MG63 (cell line): ENCODE measurements around the gene DRGX. TPM values are rescaled to one million over a fixed set of nuclear protein-coding genes. Genes with fewer than 3 reads are reported as not detected.

Experiments used
- DNase-seq: peaks from one replicate; pipeline ENCODE4 v3.0.0-alpha.2; 2020
- H3K27me3 ChIP-seq: fragments of 250-450 bp; sonication (Bioruptor Pico); 2 replicates; pipeline ENCODE4 v1.5.1; 2020; ENCODE audit warnings: mild to moderate bottlenecking, moderate library complexity
- H3K36me3 ChIP-seq: fragments of 250-450 bp; sonication (Bioruptor Pico); 2 replicates; pipeline ENCODE4 v1.5.1; 2020; ENCODE audit warnings: mild to moderate bottlenecking, moderate library complexity
- H3K4me3 ChIP-seq: fragments of 250-450 bp; sonication (Bioruptor Pico); 2 replicates; pipeline ENCODE4 v1.5.1; 2020; ENCODE audit warnings: mild to moderate bottlenecking, moderate library complexity
- H3K9me3 ChIP-seq: fragments of 250-450 bp; sonication (Bioruptor Pico); 2 replicates; pipeline ENCODE4 v1.5.1; 2020; ENCODE audit warnings: mild to moderate bottlenecking, moderate library complexity
- total RNA-seq: library from RNA; depleted of rRNA; stranded (reverse); fragments of >200 nt; shearing (Covaris generic); gene quantifications from 2 replicates; pipeline ENCODE4 v1.2.3, GENCODE V29; 2014; ENCODE audit warnings: low replicate concordance; rRNA removed

Gene DRGX
- 0.07 and 0.10 TPM in 2 replicates for total RNA-seq

DNA sequence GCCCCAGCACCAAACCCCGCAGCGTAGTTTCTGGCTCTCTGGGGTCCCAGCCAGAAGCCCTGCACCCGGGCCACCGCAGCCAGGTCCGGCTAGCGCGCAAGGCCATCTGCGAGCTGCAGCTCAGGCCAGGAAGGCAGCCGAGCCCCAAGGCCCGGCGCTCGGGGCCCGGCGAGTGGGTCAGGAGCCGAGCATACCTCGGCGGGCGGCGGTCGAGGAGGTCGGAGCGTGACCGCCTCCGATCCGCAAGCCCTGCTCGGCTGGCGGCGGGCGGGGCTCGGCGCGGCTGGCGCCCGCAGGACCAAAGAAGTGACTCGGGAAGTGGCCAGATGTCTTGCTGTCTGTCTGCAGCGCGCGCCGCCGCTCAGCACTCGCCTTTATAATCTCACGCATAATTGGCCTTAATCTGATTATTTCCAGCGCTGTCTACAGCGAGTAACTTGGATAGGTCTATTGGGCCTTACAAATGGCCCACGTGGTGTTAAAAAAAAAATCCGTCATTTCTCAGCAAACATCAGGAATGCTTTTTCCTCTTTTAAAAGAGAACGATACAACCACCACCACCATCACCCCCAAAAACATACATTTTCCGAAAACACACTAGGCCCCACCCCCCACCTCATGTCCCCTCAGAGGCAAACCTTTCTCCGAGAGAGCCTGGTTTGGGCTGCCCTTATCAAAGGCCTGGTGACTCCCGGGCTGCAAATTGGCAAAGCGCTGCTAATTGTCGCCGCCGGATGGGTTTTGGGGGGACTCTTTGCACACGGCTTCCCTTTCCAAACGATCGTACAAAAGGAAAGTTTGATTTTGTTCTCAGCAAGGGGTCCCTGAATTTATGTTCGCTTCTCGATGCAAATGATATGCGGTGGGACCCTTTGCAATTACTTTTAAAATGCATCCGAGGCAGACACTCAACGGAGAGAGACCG lies at the start of gene DRGX:
TSS of gene DRGX (minus strand) at position 349 of the 925 bp plus-strand sequence. CDS start 649 bp downstream, outside the sequence.
- Histone ChIP-seq H3K27me3 (peaks cover 93% of the 10 kb centered on the region), H3K9me3 (peaks cover 2% of the 10 kb centered on the region; the same call in 1 of the 2 replicates), H3K4me3 (no peak within 1 kb of the TSS), H3K36me3 (no peaks in the 10 kb centered on the region)
- no peak for DNase-seq

DNA sequence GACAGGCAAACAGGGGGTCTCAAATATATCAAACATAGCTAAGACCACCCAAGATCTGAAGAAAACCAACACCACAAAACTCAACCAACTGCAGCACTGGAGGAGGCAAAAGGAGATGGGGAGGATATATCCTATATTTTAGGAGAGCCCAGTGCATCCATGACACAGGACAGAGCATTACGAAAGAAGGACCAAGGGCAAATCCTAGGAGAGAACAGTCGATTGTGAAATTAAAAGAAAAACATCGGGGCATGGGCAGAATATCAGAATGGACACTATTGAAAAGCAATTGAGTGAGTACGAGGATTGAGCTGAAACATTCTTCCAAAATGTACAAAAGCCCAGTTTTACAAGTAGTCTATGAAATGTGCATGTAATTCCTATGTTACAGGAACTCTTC lies 48.5 kb upstream of the DRGX start:
- peaks cover 9% of the 10 kb centered on the region; the same call in 1 of the 2 replicates for H3K9me3 ChIP-seq
- no peak for DNase-seq
- no peaks in the 10 kb centered on the region for H3K36me3 ChIP-seq
- H3K27me3 ChIP-seq, result no peaks in the 10 kb centered on the region
- no peak overlapping the region for H3K4me3 ChIP-seq

DNA sequence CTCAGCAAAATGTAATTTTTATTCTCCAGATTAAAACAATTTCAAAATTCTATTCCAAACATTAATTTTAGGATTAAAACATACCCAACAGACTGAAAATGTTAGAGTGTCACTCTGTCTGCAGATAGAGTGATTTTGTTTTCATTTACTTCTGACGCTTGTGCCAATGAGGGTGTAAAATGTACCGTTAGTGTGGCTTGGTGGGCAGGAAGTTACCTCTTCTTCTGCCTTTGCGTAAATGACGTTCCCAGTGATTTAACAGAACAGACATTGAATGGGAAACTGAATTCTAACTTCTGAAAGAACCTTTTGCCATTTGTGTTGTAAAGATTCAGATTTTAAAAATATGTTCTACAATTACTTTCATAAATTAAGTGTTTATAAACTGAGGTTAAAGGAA lies 47.0 kb upstream of the DRGX start:
- H3K4me3 ChIP-seq, result no peak overlapping the region
- H3K36me3 ChIP-seq, result no peaks in the 10 kb centered on the region
- H3K9me3 ChIP-seq, result no peaks in the 10 kb centered on the region
- DNase-seq, result no peak
- H3K27me3 ChIP-seq, result no peaks in the 10 kb centered on the region

DNA sequence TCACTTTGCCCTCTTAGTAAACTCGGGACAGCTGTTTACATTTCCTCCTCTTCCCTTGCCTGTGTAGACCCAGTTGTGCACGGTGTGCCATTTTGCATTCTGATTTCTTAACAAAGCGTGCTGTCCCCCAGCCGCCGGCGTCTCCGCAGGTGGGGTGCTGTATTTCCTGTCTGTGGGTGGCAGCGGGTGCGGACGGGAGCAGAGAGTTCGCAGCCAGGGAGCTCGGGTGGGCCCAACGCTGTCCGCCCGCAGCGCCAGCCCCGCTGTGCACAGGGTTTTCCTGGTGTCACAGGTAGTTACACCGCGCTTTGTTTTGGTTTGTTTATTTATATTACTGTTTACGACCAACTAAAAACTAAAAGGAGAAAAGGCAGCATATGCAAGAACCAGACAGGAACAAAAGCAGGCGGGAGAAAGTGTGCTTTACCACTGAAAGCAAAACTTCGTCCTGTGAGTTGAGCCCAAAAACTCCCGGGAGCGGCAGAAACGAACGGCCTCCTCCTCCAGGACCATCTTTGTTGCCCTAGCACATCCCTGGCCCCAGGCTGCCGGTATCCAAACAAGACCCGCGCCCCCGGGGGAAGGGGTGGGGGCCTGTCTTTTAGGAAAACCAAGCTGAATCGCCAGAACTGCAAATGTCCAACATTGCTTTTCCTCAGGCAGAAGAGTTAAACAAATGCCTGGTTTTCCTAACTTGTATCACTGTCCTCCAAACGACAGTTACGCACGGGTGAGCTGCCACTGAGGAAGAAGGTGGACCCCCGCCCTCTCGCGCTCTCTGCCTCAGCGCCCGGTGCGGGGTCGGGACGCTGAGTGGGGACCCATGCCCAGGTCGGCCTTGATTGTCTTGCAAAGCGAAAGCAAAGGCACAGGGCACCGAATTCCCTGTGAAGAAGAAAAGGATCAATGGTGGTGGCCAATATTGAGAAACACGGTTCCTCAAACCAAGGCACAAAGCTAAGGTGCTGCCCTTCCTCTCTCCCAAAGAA lies 45.9 kb upstream of the DRGX start:
- Histone ChIP-seq H3K36me3 (no peaks in the 10 kb centered on the region), H3K27me3 (no peaks in the 10 kb centered on the region), H3K9me3 (no peaks in the 10 kb centered on the region), H3K4me3 (peak overlapping the region; percentile 4; the same call in 1 of the 2 replicates)
- no peak for DNase-seq

DNA sequence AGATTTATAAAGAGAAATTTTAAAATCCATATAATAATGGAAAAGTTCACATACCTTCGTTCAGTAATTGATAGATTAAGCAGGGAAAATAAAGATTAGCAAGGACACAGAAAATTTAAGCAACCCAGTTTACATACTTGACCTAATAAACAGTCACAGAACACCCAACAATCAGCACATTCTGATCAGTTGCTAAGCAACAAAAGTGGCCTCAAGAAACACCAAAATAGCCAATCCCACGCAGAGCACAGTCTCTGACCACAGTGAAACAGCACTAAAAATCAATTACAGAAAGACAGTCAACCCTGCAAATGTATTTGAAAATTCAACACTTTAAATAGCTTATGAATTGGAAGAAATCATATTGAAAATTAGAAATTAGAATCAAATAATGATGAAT lies 39.3 kb upstream of the DRGX start:
- Histone ChIP-seq H3K4me3 (no peak overlapping the region), H3K36me3 (no peaks in the 10 kb centered on the region), H3K27me3 (no peaks in the 10 kb centered on the region), H3K9me3 (peaks cover 9% of the 10 kb centered on the region; the same call in 1 of the 2 replicates)
- DNase-seq, result no peak

DNA sequence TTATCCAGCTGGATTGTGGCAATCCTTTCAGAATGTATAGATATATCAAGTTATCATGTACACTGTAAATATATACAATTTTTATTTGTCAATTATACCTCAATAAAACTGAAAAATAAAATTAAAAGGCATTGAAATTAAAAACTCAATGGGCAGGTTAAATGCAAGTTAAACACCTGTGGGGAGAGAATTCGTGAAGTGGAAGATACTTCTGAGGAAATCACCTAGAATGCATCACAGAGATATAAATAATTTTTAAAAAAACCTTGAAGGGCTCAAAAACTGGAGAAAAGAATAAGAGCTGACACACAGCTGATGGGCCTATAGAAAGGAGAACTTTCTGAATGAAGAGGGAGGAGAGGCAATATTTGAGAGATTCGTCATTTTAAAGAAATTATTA lies 37.2 kb upstream of the DRGX start:
- Histone ChIP-seq H3K36me3 (no peaks in the 10 kb centered on the region), H3K4me3 (no peak overlapping the region), H3K27me3 (no peaks in the 10 kb centered on the region), H3K9me3 (peaks cover 9% of the 10 kb centered on the region; the same call in 1 of the 2 replicates)
- DNase-seq, result no peak

DNA sequence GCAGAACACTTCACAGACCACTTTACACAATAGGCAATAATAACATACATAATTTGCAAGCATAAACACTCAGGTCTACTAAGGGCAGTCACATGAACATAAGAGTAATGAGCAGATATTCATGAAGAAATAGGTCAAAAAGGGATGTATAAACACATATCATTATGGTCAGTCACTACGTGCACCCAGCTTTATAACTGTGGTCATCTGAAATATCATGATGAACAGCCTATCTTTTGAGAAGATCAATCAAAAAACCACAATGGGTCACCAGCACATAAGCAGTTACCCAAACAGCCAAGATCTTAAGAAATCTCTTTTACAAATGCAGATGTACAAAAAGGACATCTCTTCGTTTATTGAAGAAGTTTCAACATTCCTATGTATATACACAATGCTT lies 35.5 kb upstream of the DRGX start:
- Histone ChIP-seq H3K4me3 (no peak overlapping the region), H3K27me3 (no peaks in the 10 kb centered on the region), H3K9me3 (peaks cover 11% of the 10 kb centered on the region), H3K36me3 (no peaks in the 10 kb centered on the region)
- DNase-seq, result no peak

DNA sequence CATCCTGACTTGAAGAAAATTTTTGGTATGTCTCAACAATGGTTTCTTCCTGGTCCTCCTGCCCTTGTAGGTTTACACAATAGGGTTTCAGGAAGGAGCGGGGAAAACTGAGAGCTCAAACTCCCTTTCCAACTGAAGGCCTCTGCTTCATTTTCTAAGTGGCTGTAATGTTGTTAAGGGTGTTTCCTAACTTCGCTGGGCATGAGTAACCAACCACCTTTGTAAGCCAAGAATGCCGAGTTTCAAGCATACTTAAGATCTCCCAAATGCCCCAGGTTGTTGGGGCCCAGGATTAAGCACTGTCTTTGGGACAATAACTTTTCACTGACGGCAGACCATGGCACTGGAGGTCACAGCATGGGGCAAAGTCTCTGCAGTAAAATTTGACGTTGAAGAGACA lies 33.6 kb upstream of the DRGX start:
- no peak overlapping the region for H3K4me3 ChIP-seq
- no peak for DNase-seq
- peaks cover 23% of the 10 kb centered on the region for H3K9me3 ChIP-seq
- H3K36me3 ChIP-seq, result no peaks in the 10 kb centered on the region
- no peaks in the 10 kb centered on the region for H3K27me3 ChIP-seq

DNA sequence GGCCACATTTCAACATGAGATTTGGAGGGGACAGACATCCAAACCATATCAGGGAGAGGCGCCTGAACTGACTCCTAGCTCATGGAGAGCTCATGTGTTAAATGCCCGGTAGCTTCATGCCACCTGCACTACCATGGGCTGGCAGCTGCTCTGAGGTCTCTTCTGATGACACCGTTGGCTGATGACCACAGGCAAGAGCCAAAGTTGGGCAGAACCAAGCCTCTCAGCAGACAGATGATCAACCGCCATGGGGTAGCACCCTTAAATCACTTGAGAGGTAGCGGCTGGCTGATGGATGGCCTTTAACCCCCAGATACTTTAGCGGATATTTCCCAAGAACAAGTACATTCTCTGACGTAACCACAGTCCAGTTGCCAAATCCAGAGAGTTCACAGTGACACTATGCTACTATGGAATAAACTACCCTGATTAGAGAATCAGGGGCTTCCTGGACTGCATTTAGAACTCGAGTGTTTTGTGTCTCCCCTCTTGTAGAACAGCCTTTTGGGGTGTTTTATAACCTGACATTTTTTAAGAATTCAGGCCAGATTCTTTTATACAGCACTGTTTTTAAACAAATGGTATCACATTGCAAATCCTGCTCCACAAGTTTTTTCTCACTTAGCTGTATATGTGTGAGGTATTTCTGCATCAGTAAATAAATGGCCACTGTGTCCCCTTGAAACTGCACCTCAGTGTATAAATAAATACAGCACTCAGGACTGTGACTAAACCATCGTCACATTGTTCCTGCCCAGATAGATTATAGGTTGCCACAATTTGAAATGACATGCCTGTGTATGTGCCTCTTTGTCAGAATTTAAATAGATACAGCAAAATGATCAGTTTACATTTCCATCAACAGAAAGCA lies 30.8 kb upstream of the DRGX start:
- Histone ChIP-seq H3K27me3 (no peaks in the 10 kb centered on the region), H3K9me3 (peaks cover 18% of the 10 kb centered on the region), H3K36me3 (no peaks in the 10 kb centered on the region), H3K4me3 (no peak overlapping the region)
- no peak for DNase-seq

DNA sequence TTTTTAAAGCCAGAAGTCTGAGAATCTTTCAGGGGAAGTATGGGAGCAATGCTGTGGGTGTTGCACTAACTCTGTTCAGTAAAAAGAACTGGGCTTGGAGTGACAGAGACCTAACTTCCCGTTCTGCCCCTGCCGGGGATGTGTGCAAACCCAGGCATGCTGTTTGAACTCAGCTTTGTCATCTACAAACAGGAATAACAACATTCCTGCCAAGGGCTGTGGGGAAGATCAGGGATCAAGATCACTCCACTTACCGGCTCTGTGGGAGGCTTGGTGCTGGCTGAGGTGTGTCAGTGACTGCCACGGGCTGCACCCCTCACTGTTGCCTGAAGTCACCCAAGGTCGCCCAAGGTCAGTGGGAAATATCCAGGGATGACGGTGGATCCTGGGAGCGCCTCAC lies 23.1 kb upstream of the DRGX start:
- Histone ChIP-seq H3K27me3 (0 out of 2 replicates have a peak, but pooled peaks cover 2% of the 10 kb centered on the region), H3K4me3 (no peak overlapping the region), H3K9me3 (0 out of 2 replicates have a peak, but pooled peaks cover 2% of the 10 kb centered on the region), H3K36me3 (no peaks in the 10 kb centered on the region)
- DNase-seq, result no peak

DNA sequence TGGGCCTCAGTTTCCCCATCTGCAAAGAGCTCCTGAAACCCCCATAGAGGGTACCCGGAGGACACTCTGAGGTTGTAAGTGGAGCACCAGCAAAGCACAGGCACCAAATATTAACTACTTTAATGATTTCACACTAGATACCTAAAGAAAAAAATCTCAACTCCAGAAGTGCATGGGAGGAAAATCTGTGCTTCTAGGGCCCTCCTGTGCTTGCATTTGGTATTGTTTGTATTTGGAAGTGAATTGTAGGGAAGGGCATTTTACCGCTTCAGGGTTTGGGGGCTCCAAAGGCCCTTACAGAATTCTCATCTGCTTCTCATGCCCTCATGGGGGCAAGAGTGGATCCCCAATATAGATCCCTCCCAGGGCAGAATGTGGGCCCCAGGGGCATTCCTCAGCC lies 22.4 kb upstream of the DRGX start:
- no peaks in the 10 kb centered on the region for H3K36me3 ChIP-seq
- no peaks in the 10 kb centered on the region for H3K9me3 ChIP-seq
- no peak for DNase-seq
- 0 out of 2 replicates have a peak, but pooled peaks cover 2% of the 10 kb centered on the region for H3K27me3 ChIP-seq
- H3K4me3 ChIP-seq, result no peak overlapping the region

DNA sequence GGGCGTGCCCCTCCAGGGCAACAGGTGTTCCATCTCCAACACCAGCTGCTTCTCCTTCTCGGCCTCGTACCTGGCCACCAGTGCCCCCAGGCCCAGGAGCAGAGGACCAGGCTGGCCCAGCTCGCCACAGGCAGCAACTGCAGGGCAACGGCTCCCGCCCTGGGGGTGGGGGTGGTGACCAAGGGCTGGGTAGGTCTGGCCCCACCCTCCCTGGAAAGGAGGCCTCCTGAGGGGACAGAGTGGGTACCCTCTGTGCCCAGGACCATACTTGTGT lies 22.1 kb upstream of the DRGX start:
- DNase-seq, result no peak
- no peak overlapping the region for H3K4me3 ChIP-seq
- H3K36me3 ChIP-seq, result no peaks in the 10 kb centered on the region
- no peaks in the 10 kb centered on the region for H3K9me3 ChIP-seq
- H3K27me3 ChIP-seq, result 0 out of 2 replicates have a peak, but pooled peaks cover 2% of the 10 kb centered on the region

DNA sequence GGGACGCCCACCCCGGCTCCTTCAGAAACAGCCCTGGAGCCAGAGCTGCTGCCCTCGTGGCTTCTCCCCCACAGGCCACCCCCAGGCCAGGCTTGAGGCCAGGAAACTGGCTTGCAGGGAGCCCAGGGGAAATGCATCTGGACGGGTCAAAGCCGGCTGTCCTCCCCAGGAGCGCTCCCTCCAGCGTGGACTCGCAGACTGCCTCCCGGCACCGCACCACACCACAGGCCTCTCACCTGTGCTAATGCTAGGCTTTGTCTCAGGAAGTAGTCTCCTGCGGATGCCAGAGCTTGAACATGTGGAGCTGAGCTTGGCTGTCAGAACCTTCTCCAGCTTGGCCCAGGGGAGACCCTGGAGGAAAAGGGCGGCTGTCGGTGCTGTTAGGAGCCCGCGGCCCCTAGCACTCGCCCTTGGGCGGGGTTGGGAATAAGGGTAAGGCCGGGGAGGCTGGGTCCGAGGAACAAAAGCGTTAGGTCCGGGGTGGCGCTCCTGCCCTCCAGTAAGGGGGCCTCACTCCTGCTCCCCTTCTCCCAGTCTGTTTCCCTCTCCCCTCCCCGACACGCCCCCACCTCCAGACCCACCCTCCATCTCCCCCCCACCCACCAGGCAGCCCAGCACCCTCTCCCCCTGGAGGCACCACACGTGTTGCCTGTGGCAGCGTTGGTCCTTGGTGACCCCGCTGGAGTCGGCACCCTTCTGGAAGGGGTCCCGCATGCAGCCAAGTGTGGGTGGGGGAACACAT lies 21.6 kb upstream of the DRGX start:
- Histone ChIP-seq H3K27me3 (0 out of 2 replicates have a peak, but pooled peaks cover 2% of the 10 kb centered on the region), H3K36me3 (no peaks in the 10 kb centered on the region), H3K9me3 (no peaks in the 10 kb centered on the region), H3K4me3 (no peak overlapping the region)
- no peak for DNase-seq

DNA sequence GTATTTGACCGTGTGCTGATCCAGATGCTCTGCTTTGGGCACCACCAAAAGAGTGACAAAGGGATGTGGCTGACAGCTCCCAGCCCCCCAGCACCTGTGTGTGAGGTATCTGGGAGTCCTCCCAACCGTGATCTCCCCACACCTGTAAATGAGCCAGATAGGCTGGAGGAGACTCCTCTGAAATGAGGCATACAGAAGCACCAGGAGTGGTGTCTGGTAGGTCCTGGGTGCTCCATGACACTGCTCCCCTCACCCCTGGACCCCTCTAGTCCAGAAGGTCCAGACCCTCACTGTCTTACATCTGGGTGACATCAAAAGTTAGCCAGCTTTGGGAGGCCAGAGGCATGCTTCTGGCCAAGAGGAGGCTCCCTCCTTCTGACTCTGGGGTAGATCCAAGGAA lies 20.0 kb upstream of the DRGX start:
- Histone ChIP-seq H3K9me3 (no peaks in the 10 kb centered on the region), H3K27me3 (peaks cover 4% of the 10 kb centered on the region; the same call in 1 of the 2 replicates), H3K4me3 (no peak overlapping the region), H3K36me3 (no peaks in the 10 kb centered on the region)
- DNase-seq, result no peak

DNA sequence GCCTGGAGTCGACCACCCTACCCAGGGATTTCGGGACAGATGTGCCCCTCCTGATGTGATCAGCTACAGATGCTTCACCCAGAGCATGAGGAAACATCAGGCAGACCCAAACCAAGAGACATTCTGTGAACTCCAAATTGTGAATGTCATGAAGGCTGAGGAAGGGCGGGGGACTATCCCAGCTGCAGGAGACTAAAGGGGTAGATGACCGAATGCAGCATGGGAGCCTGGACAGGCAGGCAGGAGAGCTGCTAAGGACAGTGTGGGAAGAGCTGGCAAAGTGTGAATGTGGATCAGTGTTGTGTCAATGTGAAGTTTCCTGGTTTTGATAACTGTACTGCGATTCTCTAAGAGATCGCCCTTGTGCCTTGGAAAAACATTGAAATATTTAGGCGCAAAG lies 19.2 kb upstream of the DRGX start:
- DNase-seq, result no peak
- Histone ChIP-seq H3K4me3 (no peak overlapping the region), H3K27me3 (peaks cover 2% of the 10 kb centered on the region; the same call in 1 of the 2 replicates)

DNA sequence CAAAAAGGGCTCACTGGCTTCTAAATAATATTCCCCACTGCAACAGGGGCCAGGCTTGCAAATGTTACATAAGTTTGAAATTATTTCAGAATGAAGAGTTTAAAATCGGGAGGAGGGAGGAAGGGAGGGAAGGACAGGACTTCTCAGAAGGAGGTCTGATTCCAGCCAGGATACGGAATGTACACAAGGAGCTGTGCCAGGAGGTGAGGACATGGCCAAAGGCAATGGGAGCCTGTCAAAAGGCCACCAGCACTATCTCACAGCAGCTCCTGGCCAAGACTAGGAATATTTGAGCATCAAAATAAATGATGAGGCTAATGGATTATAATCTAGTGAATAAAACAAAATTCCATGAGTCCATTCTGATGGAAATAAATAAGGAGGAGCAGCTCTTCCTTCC lies 18.6 kb upstream of the DRGX start:
- Histone ChIP-seq H3K9me3 (no peaks in the 10 kb centered on the region), H3K27me3 (peaks cover 2% of the 10 kb centered on the region), H3K36me3 (no peaks in the 10 kb centered on the region), H3K4me3 (no peak overlapping the region)
- DNase-seq, result peak; percentile 55

More for the DNA sequence above, 19.2 kb upstream of the DRGX start:
- no peaks in the 10 kb centered on the region for H3K36me3 ChIP-seq
- H3K9me3 ChIP-seq, result no peaks in the 10 kb centered on the region
